HG03442 (cell line): ENCODE measurements around the gene ARHGDIB.

Experiments used
- ATAC-seq: cut with Tn5 transposase; IDR thresholded peaks from one replicate; pipeline ENCODE4 v1.9.1; 2021; ENCODE audit warnings: mild to moderate bottlenecking, moderate library complexity; ENCODE audit not compliant: unreplicated experiment

The ARHGDIB gene

GRCh38 chr12:14934511-14934910, 26.9 kb downstream of the ARHGDIB start:
- ATAC-seq = no peak

- no peak for ATAC-seq
Observed at GRCh38 chr12:14931791-14932560, 29.4 kb downstream of the ARHGDIB start.

- ATAC-seq = no peak
Observed at GRCh38 chr12:14931359-14931758, 30.0 kb downstream of the ARHGDIB start.

GRCh38 chr12:14930299-14930698, 31.1 kb downstream of the ARHGDIB start:
- ATAC-seq = no peak

GRCh38 chr12:14928931-14929330, 32.5 kb downstream of the ARHGDIB start:
- no peak for ATAC-seq

GRCh38 chr12:14927267-14927666, 34.1 kb downstream of the ARHGDIB start:
- ATAC-seq = no peak

- no peak for ATAC-seq
Observed at GRCh38 chr12:14924541-14924940, 36.9 kb downstream of the ARHGDIB start.

- no peak for ATAC-seq
Observed at GRCh38 chr12:14923944-14924343, 37.5 kb downstream of the ARHGDIB start.

- peak; percentile 53 for ATAC-seq
Observed at GRCh38 chr12:14921218-14921617, 40.2 kb downstream of the ARHGDIB start.

- peak; percentile 79 for ATAC-seq
Observed at GRCh38 chr12:14920475-14921126, 40.8 kb downstream of the ARHGDIB start.

- ATAC-seq = no peak
Observed at GRCh38 chr12:14919455-14919854, 41.9 kb downstream of the ARHGDIB start.

GRCh38 chr12:14915736-14916135, 45.7 kb downstream of the ARHGDIB start:
- no peak for ATAC-seq

- no peak for ATAC-seq
Observed at GRCh38 chr12:14913381-14913781, 48.0 kb downstream of the ARHGDIB start.

GRCh38 chr12:14911131-14911530, 50.3 kb downstream of the ARHGDIB start:
- ATAC-seq = no peak

GRCh38 chr12:14910090-14910915, 51.1 kb downstream of the ARHGDIB start:
- ATAC-seq = no peak

- ATAC-seq = no peak
Observed at GRCh38 chr12:14907953-14908352, 53.4 kb downstream of the ARHGDIB start.

- ATAC-seq = no peak
Observed at GRCh38 chr12:14906114-14906513, 55.3 kb downstream of the ARHGDIB start.

GRCh38 chr12:14905269-14906004, 56.0 kb downstream of the ARHGDIB start:
- ATAC-seq = no peak

- ATAC-seq = no peak
Observed at GRCh38 chr12:14904854-14905253, 56.5 kb downstream of the ARHGDIB start.

- peak; percentile 40 for ATAC-seq
Observed at GRCh38 chr12:14903386-14904098, 57.9 kb downstream of the ARHGDIB start.
